K562 (cell line): ENCODE measurements around the gene LAMA3.

Source experiments
- BHLHE40 ChIP-seq: IDR thresholded peaks from 2 replicates; pipeline ENCODE4 v1.6.1; 2011; ENCODE audit warnings: low read length, improper control_type of control experiment
- CBFA2T3 ChIP-seq: fragments of 450-650 bp; IDR thresholded peaks from 2 replicates; pipeline ENCODE4 v1.6.1; 2017
- CTCF ChIP-seq, 3 experiments: IDR thresholded peaks in 2 of 3; conservative IDR thresholded peaks in 1 of 3; 2 replicates each; pipeline ENCODE4 v1.5.1; 2011 to 2012; ENCODE audit warnings: low read length in 3 of 3, mild to moderate bottlenecking in 3 of 3, control low read depth in 2 of 3, improper control_type of control experiment in 1 of 3, inconsistent platforms in 1 of 3, low read depth in 1 of 3, mixed read lengths in 1 of 3, moderate library complexity in 1 of 3; ENCODE audit not compliant: insufficient read depth in 2 of 3
- POLR2AphosphoS5 ChIP-seq: IDR thresholded peaks from 2 replicates; pipeline ENCODE4 v1.6.1; 2011; ENCODE audit warnings: mild to moderate bottlenecking, low read depth, low read length, moderate library complexity; ENCODE audit not compliant: control insufficient read depth, insufficient read depth
- THRA ChIP-seq: fragments of 450-650 bp; IDR thresholded peaks from 2 replicates; pipeline ENCODE4 v1.6.1; 2017; ENCODE audit warnings: mild to moderate bottlenecking, moderate library complexity

GRCh38 chr18:23982155-23983079 is 293.2 kb downstream of the LAMA3 start:
- no peak for TF ChIP-seq CTCF (IDR thresholded peaks at IDR 0.05 in 2 of 3, conservative IDR thresholded peaks at IDR 0.05 in 1 of 3; ENCODE audit: insufficient read depth in 2 of 3, low read depth in 1 of 3, low read length in 3 of 3)
- TF ChIP-seq POLR2AphosphoS5, result no peak
- TF ChIP-seq BHLHE40, result no peak
- no peak for TF ChIP-seq THRA
- TF ChIP-seq CBFA2T3, result no peak
